ENCODE measurements around the gene TTLL11. TPM values are rescaled to one million over a fixed set of nuclear protein-coding genes. Genes with fewer than 3 reads are reported as not detected.

Gene TTLL11
- total RNA-seq, 6 donors from 2014 or later = 6.8 to 18.9 (median 12.9) TPM

GRCh38 chr9:121822093-121823085 is 270.7 kb downstream of the TTLL11 start:
- 79 to 85% methylated on average over 13 to 31 of the region's 34 CpGs for WGBS, 2 donors
- ATAC-seq (ENCODE audit: low FRiP score in 2 of 2) (no peak), DNase-seq (no peak)
- Histone ChIP-seq H3K4me3 (no peak overlapping the region), H3K9me3 (no peaks in the 10 kb centered on the region), H3K36me3 (no peaks in the 10 kb centered on the region), H3K27ac (peak overlapping the region in 1 of 4 donors; percentile 58), H3K27me3 (no peaks in the 10 kb centered on the region), H3K4me1 (peaks cover 0 to 13% (median 9%) of the 10 kb centered on the region in 4 donors)
- TF ChIP-seq CTCF (IDR thresholded peaks at IDR 0.05) (no peak), POLR2AphosphoS5 (IDR thresholded peaks at IDR 0.05) (peak; percentile 45 to 65), EP300 (IDR thresholded peaks at IDR 0.05) (peak in 2 of 4 donors; percentile 57 to 81), POLR2A (IDR thresholded peaks at IDR 0.05) (no peak)

- ATAC-seq (ENCODE audit: low FRiP score in 2 of 2) = no peak
- TF ChIP-seq EP300 (IDR thresholded peaks at IDR 0.05) (no peak), POLR2AphosphoS5 (IDR thresholded peaks at IDR 0.05) (no peak), CTCF (IDR thresholded peaks at IDR 0.05) (no peak), POLR2A (IDR thresholded peaks at IDR 0.05) (no peak)
- Histone ChIP-seq H3K36me3 (no peaks in the 10 kb centered on the region), H3K27me3 (no peaks in the 10 kb centered on the region), H3K4me1 (peaks cover 0 to 13% (median 9%) of the 10 kb centered on the region in 4 donors), H3K9me3 (no peaks in the 10 kb centered on the region), H3K27ac (no peak overlapping the region), H3K4me3 (no peak overlapping the region)
- DNase-seq = no peak
- 95 to 100% methylated on average over 3 to 5 of the region's 5 CpGs for WGBS, 2 donors
These were observed 271.8 kb downstream of the TTLL11 start for GRCh38 chr9:121821326-121821725.

DNA sequence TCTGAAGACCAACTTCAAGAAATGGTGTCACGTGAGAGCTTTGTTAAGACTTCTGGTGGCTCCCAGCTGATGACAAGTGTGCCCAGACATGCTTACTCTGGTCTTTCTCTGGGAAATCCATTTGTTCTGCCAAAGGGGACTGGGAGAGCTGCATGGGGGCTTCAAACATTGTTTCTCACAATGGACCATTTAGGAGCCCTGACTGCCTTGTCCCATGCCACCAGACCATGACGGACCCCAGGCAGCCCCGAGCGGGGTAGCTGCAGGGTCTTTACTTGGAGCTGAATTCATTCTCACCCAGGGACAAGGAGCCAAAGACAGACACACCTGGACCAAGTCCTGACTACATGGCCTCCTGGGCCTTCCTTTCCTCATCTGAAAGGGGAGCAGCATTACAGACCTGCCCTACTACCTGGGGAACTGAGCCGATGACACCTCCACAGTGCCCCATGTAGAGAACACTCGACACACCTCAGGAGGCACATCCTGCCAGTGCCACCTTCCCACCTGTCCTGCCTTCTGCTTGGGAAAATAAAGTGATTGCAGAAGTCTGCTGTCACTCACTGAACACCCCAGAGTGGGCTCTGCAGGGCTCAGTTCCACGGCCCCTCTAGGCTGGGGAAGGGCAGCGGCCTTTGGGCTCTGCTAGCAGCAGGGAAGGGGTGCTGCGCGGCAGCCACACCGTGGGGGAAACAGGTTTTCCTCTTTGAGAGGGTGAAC is 272.7 kb downstream of the TTLL11 start:
- WGBS, 2 donors = 89 to 93% methylated on average over 6 to 11 of the region's 11 CpGs
- DNase-seq (no peak), ATAC-seq (ENCODE audit: low FRiP score in 2 of 2) (no peak)
- Histone ChIP-seq H3K9me3 (no peaks in the 10 kb centered on the region), H3K4me3 (no peak overlapping the region), H3K27ac (no peak overlapping the region), H3K27me3 (no peaks in the 10 kb centered on the region), H3K36me3 (no peaks in the 10 kb centered on the region), H3K4me1 (peaks cover 0 to 13% (median 7%) of the 10 kb centered on the region in 4 donors)
- TF ChIP-seq POLR2AphosphoS5 (IDR thresholded peaks at IDR 0.05) (no peak), CTCF (IDR thresholded peaks at IDR 0.05) (no peak), EP300 (IDR thresholded peaks at IDR 0.05) (no peak), POLR2A (IDR thresholded peaks at IDR 0.05) (no peak)

- no peak for TF ChIP-seq POLR2A (IDR thresholded peaks at IDR 0.05)
- no peak for TF ChIP-seq CTCF (IDR thresholded peaks at IDR 0.05)
- TF ChIP-seq POLR2AphosphoS5 (IDR thresholded peaks at IDR 0.05) = no peak
- no peak for TF ChIP-seq EP300 (IDR thresholded peaks at IDR 0.05)
- Histone ChIP-seq H3K4me1 (peaks cover 0 to 13% (median 7%) of the 10 kb centered on the region in 4 donors), H3K4me3 (no peak overlapping the region), H3K27me3 (no peaks in the 10 kb centered on the region), H3K36me3 (no peaks in the 10 kb centered on the region), H3K9me3 (no peaks in the 10 kb centered on the region), H3K27ac (no peak overlapping the region)
- DNase-seq (no peak), ATAC-seq (ENCODE audit: low FRiP score in 2 of 2) (no peak)
- WGBS, 2 donors = 43 to 51% methylated on average over 18 to 20 of the region's 20 CpGs
These were observed 273.5 kb downstream of the TTLL11 start for GRCh38 chr9:121819428-121820231.

Measured in upper lobe of left lung (tissue), 6 donors.